GM19025 (cell line): ENCODE results near the gene SYK.

Experiments used
- ATAC-seq: cut with Tn5 transposase; IDR thresholded peaks from one replicate; pipeline ENCODE4 v1.9.1; 2021; ENCODE audit warnings: mild to moderate bottlenecking, low read depth, moderate library complexity; ENCODE audit not compliant: unreplicated experiment

Gene SYK

GRCh38 chr9:90927496-90927895 is 125.9 kb downstream of the SYK start:
- ATAC-seq = no peak

- ATAC-seq = no peak
These were observed 128.0 kb downstream of the SYK start for GRCh38 chr9:90929626-90930025.

- ATAC-seq = no peak
These were observed 131.8 kb downstream of the SYK start for GRCh38 chr9:90933468-90933867.

DNA sequence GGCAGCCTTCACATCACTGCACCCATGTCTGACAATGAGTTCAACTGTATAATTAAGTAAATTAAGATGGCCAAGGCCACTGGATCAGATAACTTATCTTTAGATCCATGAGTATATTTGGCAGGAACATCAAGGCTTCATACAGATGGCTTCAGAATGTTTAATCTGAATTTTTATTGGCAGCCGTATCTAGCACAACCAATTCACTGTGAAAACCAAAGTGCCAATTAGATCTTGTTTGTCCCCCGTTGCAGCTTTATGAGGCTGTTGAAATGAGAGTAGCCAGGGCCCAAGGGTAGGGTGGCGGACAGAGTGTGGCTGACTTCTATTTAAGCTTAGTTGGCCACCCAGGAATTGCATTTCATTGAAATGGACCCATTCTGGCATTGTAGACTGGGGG is 137.7 kb downstream of the SYK start:
- ATAC-seq = no peak

- ATAC-seq = no peak
These were observed 138.7 kb downstream of the SYK start for GRCh38 chr9:90940280-90940679.

- no peak for ATAC-seq
These were observed 140.0 kb downstream of the SYK start for GRCh38 chr9:90941661-90942060.

DNA sequence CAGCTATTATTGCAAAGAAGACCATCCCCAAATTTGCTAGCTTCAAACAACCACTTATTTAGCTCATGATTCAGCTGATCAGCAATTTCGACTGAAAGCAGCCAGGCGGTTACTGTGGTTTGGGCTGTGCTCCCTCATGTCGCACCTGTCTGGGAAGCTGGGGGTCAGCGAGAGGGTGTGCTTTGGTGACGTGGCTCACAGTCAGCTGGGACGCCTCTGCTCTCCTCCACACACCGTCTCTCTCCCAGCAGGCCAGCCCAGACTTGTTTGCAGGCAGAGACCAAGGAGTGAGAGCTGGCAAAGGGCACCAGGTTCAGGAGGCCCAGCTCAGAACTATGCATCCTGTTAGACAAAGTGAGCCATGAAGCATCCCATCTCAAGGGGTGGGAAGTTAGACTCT is 140.9 kb downstream of the SYK start:
- no peak for ATAC-seq

- no peak for ATAC-seq
These were observed 141.7 kb downstream of the SYK start for GRCh38 chr9:90943341-90943740.

DNA sequence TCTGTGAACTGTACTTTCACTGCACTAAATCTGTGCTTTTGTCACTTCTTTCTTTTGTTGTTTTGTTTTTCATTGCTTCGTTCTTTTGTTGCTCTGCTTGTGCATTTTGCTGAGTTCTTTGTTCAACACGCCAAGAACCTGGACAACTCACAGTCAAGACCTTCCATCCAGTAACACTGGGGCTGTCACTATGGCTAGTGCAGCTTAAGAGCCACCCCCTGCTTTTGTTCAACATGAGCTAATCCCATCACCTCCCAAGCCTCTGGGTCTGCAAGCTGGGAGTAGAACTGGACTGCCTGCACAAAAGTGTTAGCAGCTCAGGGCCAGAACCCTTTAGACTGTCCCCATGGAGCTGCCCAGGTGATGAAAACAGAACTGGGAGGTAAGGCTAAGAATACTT is 143.7 kb downstream of the SYK start:
- ATAC-seq = no peak

DNA sequence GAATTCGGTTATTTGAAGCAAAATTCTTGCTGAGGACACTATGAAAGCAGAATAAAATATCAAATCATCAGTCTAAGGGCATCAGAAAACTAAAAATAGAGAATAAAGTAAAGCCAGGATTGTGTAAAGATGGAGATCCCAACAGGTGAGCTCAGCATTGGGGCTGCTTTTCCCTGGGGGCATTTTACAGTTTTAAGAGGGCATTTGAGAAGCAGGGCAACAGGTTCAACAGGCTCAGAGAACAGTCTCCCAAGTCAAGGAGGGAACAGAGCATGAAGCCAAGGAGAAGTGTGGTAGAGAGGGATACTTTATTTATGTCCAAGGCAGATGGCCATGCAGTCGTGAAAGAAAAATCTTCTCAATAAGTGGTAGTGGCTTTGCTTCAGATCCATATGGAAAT is 145.4 kb downstream of the SYK start:
- no peak for ATAC-seq
